COLO829 (cell line): ENCODE measurements around the gene PRKCE.
"Not testable (repeated sequence)": the region's sequence is repeated elsewhere in the genome, so short reads cannot be mapped to it uniquely, and the experiment has no call there.

Experiments
- DNase-seq: peaks from one replicate; pipeline ENCODE4 v3.0.0; 2012; ENCODE audit warnings: low spot score

Gene PRKCE

DNA sequence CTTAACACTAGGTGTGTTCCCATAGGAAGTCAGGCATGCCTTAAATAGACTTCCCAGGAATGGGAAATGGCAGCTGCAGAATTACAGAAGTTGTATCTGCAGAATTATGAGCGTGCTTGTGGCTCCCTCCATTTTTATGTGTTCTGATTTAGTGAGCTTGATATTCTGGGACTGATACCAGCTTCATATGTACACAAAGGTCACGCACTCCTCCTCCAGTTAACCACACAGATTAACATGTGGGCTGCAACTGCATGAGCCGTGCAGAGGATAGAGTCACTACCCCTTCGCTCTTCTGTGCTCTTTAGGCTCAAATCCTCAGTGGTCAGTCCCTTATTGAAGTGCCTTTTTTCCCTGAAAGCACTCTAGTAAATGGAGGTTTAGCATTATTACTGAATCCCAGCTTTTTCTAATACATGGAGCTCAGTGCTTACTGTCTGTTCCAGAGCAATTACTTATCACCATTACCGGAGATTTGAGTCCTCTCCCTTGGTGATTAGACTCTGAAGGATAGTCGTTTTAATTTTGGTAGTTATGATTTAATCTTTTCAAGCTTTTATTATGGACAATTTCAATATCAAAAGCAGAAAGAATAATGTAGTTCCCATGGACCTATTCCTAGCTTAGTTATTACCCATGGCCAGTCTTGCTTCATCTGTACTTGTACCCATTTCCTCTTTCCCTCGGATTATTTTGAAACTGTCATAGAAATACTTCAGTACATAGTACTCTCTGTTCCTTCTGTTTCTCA is 238.3 kb downstream of the PRKCE start:
- no peak for DNase-seq

DNA sequence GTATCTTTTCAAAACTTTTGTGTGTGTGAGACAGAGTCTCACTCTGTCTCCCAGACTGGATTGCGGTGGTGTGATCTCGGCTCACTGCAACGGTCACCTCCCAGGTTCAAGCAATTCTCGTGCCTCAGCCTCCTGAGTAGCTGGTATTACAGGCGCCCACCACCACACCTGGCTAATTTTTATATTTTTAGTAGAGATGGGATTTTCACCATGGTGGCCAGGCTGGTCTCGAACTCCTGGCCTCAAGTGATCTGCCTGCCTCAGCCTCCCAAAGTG is 238.8 kb downstream of the PRKCE start:
- DNase-seq = not testable (repeated sequence)

DNA sequence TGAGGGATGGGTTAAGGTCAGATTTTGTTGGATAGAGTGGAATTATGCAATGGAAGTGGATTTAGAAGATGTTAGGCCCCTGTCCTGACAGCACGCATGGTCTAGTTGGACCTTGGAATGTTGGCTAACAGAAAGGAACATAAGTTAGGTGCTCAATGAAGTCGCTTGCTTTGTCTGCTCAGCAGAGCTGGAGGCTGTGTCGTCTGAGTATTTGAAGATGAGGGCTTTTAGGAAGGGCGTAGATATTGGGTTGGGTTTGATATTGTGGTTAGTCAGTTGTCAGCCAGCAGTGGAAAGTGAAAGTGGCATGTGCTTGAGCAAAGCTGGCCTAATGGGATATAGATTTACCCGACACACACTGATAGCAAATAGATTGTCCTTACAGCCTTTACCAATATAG is 239.3 kb downstream of the PRKCE start:
- no peak for DNase-seq

DNA sequence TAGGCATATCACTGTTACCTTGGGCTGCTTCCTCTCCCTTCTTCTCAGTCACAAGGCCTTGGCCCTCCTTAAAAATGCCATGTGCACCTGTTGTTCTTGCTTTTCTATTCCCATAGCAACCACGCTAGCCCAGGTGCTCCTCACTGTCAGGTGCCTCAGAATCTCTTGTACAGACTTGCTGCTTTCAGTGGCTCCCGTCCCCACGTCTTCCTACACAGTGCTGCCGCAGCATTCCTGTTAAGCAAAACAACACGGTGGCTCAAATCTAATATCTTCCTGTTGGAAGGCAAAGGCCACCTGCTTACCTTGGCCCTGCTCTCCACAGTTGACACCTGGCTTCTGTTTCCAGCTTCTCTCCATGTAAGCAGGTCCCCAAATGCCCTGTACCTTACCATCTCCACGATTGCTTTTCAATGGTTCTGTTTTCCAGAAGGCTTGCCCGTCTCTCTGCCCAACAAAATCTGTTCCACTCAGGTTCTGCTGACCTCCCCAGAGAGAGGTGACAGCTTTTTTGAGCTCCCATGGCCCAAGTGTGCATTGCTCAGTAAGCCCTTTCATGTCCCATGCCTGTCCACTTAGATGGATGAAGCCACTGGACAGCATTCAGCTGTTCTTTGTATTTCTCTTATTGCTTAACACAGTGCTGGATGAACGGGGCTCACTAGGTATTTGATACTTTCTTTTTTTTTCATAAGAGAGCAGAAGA is 240.4 kb downstream of the PRKCE start:
- DNase-seq = no peak

DNA sequence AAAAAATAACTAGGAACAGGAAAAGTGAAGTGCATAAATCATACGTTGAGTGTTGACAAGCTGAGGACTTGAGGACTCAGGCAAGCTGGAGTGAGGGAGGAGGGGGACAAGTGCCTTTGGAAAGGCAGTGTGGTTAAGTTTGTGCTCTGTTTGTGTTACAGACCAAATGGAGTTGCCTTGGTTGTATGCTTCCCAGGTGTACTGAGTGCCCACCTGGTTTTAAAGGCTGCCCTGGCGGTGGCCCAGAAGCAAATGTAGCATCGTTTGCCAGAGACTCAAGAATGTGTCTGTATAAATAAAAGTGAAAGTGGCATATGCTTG is 240.9 kb downstream of the PRKCE start:
- DNase-seq = no peak

DNA sequence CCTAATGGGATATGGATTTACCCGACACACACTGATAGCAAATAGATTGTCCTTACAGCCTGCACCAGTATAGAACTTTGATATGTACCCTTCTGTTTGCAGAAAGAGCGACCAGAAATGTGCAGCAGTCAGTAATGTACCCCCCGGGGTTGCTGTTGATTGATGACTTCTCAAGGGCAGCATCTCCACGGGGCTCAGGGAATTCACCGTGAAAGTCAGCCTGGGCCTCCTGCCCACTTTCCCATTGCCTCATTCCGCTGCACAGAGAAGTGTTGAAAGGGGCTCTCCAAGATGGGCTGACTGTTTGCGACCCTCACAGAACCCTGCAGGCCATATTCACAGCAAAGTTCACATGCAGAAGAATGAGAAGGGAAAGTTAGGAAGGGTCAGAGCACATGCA is 241.3 kb downstream of the PRKCE start:
- DNase-seq = no peak

DNA sequence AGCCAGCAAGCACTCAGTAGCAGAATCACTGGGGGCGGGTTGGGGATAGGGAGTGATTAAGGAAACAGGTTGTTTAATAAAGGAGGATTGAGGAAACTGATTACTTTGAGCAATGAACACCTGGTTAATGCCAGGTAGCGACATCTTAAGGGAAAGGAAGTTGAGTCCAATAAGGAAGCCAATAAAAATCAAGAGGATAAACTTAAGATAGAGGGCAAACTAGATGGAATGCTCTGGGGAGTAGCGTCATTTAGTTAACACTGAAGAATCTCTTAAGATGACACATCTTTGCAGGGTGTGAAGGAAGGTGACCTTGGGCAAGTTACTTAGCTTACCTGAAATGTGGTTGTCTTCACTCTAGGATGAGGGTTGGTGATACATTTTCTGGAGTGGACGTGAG is 242.7 kb downstream of the PRKCE start:
- DNase-seq = no peak

DNA sequence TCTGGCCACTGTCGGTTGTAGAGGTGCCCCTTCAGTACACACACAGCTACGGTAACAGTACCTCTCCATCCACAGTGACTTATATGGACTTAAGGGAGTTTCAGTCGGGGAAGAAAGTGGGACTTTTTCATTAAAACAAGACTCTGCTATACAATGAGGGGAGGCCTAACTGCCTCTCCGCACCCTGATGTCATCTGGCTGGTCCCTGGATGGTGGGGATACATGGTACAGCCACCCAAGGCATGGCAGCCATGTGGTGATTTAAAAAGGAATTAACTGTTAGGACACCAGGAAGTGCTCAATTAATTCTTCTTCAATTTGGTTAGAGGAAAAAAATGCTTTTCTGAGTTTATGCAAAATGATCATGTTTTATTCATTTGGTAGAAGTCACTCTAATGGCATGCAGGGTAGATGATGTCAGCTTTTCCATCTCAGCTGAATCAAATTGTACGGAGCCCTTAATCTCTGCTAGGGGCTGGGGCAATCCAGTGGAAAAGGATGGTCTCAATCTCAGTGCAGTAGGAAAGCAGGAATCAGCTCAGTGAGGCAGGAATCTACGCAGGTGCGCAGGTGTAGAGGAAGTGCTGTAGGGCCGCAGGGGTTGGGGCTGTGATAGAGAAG is 243.9 kb downstream of the PRKCE start:
- no peak for DNase-seq

DNA sequence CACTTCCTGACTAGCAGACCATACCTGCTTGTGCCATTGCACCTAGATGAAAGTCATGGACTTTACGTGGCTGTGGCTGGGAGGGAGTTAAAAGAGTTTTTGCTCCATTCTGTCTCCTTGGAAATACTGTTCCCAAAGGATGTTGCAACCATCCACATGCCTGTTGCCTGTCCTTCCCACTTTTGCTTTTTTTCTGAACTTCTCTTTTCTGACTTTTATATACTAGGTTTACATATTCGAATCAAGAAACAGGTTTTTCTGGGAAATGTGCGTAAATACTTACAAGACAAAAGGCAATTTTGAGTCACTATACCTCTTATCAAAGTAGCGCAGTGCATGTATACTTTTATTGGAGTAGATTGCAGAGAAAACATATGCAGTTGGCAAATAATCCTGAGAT is 244.8 kb downstream of the PRKCE start:
- no peak for DNase-seq

DNA sequence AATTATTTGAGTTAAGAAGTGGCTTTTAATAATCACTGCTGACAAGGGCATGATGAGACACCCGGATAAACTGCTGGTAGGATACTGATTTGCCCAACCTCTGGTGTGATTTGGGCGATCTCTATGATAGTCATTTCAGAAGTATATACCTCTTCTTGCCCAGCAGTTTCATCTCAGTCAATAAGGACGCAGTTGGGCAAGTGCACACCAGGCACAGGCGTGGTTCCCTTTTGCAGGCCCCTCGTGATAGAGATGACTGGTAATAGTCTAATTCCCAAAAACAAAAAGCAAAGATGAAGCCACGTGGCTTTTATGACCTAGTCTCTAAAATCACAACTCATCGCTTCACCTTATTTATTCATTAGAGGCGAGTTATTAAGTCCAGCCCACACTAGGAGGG is 246.4 kb downstream of the PRKCE start:
- DNase-seq = no peak

DNA sequence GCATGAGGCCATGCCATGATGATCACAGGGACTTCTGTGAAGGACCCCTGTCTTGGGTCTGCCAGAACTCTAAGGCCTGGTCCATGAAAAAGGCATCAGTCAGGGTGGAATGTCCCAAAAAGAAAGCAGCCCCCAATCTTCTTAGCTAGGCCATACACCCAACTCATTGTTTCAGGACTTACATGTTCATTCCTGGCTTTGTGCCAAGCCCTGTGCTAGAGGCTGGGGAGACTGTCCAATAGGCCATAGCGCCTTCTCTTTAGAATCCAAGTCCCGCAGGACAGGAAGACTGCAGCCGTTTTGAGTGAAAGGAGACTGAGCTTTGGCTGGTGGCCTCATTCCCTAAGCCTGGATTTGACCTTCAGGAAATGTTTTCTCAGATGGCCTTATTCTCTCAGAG is 247.3 kb downstream of the PRKCE start:
- DNase-seq = no peak

DNA sequence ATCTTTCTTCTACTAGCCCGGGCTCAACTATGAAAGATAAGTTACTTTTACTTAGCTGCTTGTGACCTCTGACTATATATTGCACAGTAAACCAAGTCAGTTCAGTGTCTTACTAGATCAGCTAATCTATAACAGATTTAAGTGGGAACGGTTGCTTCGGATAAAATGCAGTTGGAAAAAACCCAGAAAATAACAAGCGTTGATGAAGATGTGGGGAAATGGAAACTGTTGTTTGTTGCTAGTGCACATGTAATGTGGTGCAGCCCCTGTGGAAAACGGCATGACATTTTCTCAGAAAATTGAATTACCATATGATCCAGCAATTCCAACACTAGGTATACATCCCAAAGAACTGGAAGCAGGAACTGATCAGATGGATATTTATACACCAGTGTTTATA is 248.5 kb downstream of the PRKCE start:
- no peak for DNase-seq

DNA sequence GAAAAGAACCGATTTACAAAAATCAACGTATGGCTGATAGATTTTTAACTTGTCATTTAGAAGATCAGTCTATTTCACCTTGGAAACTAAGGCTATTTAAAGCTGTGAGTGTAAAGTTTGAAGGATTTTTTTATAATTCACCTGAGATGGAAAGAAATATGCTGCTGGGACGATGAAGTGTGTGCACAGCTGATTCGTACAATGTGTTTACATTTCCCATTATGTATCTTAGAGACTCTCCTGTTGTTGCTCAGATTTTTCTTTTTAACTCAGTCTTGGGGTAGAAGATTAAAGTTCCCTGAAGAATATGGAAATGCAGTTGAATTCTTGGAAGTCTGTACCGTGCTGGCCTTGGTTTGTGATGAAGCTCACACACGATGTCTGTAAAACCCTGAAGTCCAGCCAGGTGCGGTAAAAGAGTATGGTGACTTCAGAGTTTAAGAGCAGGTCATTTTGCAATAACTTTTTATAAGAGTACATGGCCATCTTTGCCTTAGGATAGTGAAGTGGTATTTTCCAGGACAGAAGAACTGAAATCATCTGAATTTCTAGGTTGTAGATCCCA is 250.1 kb downstream of the PRKCE start:
- DNase-seq = no peak

DNA sequence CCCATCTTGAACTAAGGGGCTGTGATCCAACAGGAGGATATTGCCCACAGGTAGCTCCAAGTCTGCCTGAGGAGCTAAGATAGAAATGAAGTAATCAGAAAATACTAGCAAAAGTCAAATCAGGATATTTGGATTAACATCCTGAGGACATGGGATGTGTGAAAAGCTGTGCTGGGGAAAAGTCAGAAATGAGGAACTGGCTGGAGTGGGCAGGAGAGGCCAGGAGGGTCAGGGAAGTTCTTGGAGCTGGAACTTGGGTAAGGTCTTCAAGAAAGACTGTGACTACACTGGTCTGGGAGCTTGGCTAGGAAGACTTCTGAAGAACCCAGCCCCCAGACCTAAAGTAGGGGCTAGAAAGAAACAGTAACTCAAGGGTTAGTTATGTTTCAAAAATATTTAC is 250.9 kb downstream of the PRKCE start:
- DNase-seq = no peak

DNA sequence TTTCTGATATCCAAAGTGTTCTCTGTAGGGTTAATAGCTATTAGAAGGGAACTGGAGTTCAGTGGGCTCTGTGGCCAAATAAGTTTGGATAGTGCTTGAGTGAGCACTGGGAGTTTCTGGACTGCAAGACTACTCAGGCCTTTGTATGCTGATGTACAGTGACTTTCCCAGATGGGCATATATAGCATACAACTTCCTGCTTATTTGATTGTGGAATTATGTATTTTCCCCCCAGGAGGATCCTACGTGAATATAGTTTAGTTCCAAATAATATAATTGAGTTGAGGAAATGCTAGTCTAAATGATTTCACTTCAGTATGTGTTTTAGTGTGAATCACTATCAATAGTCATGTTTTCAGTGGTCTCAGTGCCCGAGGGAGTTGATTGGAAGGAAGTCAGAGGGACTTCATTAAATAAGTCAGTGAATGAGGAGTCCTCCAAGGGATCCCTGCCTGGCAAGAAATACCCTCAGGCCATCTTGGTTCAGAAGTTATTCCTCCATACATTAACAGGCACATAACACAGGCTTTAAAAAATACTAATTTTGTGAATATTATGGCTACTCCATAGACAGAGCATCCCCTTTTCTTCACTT is 251.4 kb downstream of the PRKCE start:
- no peak for DNase-seq

DNA sequence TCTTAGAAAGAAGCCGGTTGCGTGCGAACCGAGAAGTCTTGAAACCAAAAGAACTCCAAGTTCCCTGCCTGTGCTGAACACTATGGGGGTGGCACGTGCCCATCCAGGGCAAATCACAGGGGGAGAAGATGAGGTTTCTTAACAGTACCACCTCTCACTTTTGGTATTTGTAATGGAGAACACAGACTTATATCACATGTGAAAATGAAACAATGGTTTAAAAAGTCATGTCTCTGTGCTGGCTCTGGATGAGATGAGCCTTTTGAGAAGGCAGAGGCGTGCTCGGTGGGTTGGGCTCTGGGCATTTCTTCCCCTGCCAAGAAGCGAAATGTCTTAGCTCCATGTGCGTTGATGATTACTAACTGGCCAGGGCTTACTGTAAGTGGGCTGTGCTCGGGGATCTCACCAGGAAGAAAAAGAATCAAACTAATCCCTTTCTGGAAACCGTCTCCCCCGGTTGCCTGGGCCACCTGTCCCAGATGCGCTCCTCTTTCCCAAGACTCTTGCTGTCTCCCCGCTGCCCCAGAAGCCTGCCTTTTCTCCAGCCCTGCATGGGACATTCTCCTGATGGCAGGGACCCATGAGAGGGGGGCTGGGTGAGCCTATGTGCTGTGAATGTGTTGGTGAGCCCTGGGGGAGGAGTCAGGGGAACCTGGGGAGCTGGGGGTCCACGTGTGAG is 252.9 kb downstream of the PRKCE start:
- no peak for DNase-seq

DNA sequence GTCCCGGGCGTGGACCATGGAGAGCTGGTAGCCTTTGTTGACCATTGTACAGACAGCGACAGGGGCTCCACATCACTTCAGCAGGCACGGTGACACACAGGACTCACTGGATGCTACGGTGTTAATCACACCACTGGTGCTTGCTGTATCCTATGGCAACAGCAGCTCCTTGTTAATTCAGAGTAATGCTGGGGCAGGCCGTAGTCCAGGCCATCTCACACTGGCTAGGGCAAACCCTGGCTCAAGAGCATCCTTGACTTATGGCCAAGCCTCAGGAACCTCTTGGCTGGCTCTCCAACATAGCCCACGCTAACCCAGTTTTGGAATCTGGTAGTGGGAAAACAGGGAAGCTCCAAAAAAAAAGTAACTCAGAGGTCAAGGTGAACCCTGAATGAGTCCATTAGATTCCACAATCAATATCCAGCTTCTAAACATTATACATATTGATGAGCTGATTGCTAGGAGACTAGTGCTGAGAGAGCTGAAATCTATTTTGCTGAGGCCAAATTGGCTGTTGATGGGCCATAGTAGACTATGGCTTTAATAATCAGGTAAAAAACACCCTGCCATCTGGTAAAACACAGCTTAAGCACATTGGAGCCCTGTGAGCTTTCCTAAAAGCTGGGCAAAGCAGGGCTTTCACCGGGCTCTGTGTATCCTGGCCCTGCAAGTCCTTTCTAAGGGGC is 253.6 kb downstream of the PRKCE start:
- no peak for DNase-seq

DNA sequence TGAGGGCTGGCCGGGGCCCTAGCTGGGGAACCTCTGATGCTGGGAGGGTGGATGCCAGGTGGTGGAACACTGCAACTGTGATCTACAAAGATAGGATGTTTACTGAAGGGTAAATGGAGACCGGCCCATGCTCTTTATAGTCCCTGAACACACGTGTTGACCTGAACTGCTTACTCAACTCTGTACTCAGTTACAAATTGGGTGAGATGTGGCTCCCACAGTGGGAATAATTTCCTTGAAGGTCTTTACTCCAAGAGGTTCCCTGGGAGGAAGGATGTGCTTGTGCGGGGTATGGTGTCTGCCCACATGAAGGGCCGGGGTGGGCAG is 254.1 kb downstream of the PRKCE start:
- no peak for DNase-seq

DNA sequence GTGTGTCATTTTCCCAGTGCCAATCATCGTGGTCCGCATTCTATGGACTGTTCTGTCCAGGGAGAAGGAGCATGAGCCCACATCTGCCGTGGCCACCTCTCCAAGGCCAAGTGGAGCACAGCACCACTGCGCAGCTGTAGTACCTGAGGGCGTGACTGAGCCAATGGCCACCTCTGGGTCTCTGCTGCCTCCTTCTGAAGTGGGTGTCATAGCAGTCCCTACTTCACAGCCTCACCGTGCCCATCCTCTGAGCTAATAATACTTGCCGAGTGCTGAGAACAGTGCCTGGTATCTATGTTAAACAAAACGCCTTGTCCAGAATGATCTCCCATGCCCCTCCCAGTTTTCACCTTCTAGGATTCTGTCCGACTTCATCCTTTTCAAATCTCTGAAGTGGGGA is 256.1 kb downstream of the PRKCE start:
- DNase-seq = no peak

DNA sequence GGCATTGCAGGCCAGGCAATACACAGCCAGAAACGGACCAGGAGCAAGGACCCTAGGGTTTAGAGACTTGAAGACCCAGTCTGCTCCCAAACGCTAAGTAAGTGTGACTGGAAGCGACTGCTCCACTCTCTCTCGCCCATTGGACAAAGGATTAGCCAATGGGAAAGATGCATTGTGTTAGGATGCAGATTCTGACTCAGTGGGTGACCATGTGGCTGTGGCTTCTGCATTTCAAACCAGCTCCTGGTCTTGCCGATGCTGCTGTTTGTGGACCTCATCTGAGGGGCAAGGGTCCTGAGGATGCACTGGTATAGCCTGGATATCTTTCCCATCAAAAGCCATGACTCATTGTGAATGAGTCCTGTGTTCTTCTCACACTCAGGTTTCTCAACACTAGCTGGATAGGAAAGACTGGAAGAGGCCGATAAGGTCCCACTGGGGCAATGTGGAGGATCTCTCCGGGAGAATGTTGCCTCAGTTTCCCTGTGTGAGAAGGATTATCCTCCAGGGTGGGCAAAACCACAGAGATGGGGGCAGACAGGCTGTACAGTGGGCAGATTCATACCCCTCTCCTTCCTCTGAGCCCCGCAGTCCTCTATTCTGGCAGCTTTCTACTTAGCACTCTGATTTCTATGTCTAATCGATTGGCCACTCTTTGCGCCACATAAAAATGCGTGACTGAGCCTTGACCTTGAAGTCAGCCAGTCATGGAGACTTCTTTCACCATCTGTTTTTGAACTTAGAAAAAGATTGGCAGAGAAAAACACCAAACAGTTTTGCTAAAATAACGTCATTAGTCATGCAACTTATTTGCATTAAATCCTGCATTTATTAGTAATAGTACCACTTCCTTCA is 257.1 kb downstream of the PRKCE start:
- no peak for DNase-seq

DNA sequence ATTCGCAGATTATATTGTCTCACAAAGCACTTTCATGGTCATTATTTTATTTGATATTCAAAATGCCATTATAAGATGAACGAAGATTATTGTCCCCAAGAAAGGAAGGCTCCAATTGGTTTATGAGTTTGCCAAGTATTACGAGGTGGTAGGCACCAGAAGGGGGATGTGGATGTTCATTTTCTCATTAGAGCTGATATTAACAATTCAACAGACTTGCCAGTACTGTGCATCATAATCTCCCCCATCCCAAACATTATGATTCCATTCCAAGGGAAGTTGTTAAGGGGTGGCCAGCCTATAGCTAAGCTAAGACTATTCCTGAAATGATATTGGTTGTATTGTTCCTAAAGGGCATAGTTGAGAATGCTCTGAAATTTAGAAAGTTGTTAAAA is 257.7 kb downstream of the PRKCE start:
- DNase-seq = no peak
